ENCODE measurements around the gene MDFI.

MDFI gene

DNA sequence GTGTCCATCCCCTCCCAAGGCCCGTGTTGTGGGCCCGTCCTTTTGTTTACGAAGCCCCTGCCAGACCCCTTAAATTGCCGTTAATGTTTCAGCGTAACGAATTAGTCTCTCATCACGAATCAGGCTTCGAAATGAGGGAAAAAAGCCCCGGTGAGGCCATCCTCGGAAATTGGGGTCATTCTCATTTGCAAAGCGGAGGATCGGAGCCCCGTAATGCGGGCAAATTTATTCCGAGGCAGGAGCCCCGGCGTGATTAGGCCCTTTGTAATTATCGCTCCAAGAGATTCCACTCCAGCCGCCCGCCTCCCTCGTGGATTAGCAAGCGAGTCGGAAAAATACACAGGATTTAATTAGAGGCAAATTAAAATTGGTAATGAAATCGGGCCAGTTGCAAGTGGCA is 44.9 kb upstream of the MDFI start:
- in situ Hi-C loops (cut with MboI; ENCODE audit: low sequenced_read_pairs, unreplicated experiment), result loop anchor here (5.0 kb wide), 1 partner anchor 131 kb away; no protein-coding TSS in a partner anchor
- no peak for DNase-seq (ENCODE audit: low spot score)
- no peak for TF ChIP-seq CTCF (IDR thresholded peaks at IDR 0.05; ENCODE audit: borderline replicate concordance, control extremely low read depth, extremely low read depth, insufficient read depth, missing control alignments)

DNA sequence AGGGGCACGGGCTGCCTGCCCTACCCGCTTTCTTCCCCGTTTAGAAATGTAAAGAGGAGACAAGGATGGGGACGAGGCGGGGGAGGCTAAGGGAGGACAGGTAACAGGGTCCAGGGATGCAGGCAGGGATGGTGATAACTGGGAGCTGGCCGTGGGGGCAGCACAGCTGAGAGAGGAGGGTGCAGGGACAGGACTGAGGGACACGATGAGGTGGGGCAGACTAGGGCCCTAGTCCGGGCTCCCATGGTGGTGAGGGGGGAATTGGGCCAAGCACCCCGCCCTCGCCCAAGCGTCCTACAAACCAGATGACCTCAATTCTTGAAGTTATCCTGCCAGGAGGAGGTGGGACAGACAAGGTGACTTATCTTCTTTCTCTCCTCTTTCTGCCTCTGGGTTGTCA is 44.4 kb upstream of the MDFI start:
- no peak for DNase-seq (ENCODE audit: low spot score)
- in situ Hi-C loops (cut with MboI; ENCODE audit: low sequenced_read_pairs, unreplicated experiment), result loop anchor here (5.0 kb wide), 1 partner anchor 132 kb away; no protein-coding TSS in a partner anchor
- TF ChIP-seq CTCF (IDR thresholded peaks at IDR 0.05; ENCODE audit: borderline replicate concordance, control extremely low read depth, extremely low read depth, insufficient read depth, missing control alignments), result no peak

- TF ChIP-seq CTCF (IDR thresholded peaks at IDR 0.05; ENCODE audit: borderline replicate concordance, control extremely low read depth, extremely low read depth, insufficient read depth, missing control alignments), result no peak
- DNase-seq (ENCODE audit: low spot score), result no peak
- in situ Hi-C loops (cut with MboI; ENCODE audit: low sequenced_read_pairs, unreplicated experiment), result loop anchor here (5.0 kb wide), 1 partner anchor 132 kb away; no protein-coding TSS in a partner anchor
Observed at GRCh38 chr6:41594326-41594725, 43.9 kb upstream of the MDFI start.

- in situ Hi-C loops (cut with MboI; ENCODE audit: low sequenced_read_pairs, unreplicated experiment), result loop anchor here (5.0 kb wide), 1 partner anchor 132 kb away; no protein-coding TSS in a partner anchor
- DNase-seq (ENCODE audit: low spot score), result no peak
- no peak for TF ChIP-seq CTCF (IDR thresholded peaks at IDR 0.05; ENCODE audit: borderline replicate concordance, control extremely low read depth, extremely low read depth, insufficient read depth, missing control alignments)
Observed at GRCh38 chr6:41594766-41595165, 43.5 kb upstream of the MDFI start.

DNA sequence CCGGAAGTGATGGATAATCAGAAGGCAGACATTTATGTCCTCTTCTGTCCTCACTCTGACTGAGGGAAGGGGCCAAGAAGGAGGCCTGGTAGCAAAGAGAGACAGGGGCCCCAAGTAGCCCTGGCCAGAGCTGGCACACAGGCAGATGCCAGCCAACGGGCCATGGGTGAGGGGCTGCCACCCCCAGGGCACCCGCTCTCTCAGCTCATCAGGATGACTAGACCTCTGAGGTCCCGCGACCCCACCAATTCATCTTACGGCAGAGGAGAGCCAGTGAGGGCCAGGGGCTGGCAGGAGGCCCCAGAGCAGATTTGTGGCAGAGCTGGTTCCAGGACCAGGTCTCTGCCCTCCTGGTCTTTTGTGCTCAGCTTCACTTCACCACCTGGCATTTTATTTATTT is 43.1 kb upstream of the MDFI start:
- no peak for DNase-seq (ENCODE audit: low spot score)
- in situ Hi-C loops (cut with MboI; ENCODE audit: low sequenced_read_pairs, unreplicated experiment), result no loop called here
- TF ChIP-seq CTCF (IDR thresholded peaks at IDR 0.05; ENCODE audit: borderline replicate concordance, control extremely low read depth, extremely low read depth, insufficient read depth, missing control alignments), result no peak

DNA sequence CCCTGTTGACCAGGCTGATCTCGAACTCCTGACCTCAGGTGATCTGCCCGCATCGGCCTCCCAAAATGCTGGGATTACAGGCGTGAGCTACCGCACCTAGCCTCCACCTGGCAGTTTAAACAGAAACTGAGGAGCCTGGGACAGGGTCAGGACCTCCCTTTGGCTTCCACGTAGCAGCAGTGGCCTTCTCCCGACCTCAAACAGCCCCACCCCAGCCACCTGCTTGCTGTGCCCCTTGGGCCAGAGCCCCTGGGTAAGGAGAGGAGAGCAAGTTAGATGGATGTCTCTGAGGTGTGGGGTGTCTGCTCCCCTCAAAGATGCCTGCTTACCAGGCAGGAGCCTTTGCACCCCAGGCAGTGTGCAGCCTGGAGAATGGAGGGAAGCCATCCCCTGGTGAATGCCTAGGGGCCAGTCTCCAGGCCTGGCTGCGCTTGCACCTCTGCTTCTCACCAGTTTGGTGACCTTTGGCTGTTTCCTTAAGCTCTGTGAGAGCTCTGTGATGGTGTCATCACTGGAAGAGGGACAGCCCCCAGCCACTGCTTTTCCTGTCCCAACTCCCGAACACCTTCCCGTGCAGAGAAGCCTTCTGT is 42.1 kb upstream of the MDFI start:
- TF ChIP-seq CTCF (IDR thresholded peaks at IDR 0.05; ENCODE audit: borderline replicate concordance, control extremely low read depth, extremely low read depth, insufficient read depth, missing control alignments), result no peak
- in situ Hi-C loops (cut with MboI; ENCODE audit: low sequenced_read_pairs, unreplicated experiment), result no loop called here
- DNase-seq (ENCODE audit: low spot score), result no peak
